ENCODE measurements around the gene LMF2. TPM values are rescaled to one million over a fixed set of nuclear protein-coding genes. Genes with fewer than 3 reads are reported as not detected.
A peak's percentile ranks its signal among the peaks of the same experiment; 100 is the strongest.

The LMF2 gene, protein sequence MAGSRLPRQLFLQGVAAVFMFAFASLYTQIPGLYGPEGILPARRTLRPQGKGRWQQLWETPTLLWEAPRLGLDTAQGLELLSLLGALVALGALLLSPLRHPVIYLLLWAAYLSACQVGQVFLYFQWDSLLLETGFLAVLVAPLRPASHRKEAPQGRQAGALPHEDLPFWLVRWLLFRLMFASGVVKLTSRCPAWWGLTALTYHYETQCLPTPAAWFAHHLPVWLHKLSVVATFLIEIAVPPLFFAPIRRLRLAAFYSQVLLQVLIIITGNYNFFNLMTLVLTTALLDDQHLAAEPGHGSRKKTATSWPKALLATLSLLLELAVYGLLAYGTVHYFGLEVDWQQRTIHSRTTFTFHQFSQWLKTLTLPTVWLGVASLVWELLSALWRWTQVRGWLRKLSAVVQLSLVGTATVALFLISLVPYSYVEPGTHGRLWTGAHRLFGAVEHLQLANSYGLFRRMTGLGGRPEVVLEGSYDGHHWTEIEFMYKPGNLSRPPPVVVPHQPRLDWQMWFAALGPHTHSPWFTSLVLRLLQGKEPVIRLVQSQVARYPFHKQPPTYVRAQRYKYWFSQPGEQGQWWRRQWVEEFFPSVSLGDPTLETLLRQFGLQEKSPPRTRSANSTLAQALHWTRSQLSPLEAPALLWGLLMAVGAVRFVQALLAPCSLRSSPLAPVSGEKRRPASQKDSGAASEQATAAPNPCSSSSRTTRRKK
- total RNA-seq (100 to 1,000 TPM; 107 to 114 TPM), total RNA-seq (41.8 to 188 (median 100) reads per million in 172 experiments)
- polyA plus RNA-seq (2013, experiment 1 of 2), result 74.7 TPM
- 84.3 TPM for polyA plus RNA-seq (2013, experiment 2 of 2)

DNA sequence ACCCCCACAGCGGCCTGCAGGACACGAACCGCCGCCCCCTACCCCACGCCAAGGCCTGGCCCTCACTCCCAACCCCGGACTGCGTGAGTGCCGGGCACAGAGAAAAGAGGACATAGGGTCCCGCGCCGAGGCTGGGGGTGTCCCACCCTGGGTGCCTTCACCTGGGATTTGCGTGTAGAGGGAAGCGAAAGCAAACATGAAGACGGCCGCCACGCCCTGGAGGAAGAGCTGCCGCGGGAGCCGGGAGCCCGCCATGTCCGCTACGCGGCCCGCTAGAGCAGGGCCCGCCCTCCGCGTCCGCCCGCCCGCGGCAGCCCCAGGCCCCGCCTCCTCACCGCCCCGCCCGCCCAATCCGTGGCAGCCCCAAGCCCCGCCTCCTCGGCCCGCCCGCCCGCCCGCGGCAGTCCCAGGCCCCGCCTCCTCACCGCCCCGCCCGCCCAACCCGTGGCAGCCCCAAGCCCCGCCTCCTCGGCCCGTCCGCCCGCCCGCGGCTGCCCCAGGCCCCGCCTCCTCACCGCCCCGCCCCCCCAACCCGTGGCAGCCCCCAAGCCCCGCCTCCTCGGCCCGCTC, at the start of gene LMF2:
Gene LMF2 (minus strand): TSS at position 282 of the 570 bp plus-strand sequence. CDS start 27 bp downstream, at position 255.
- peak within 1 kb of the TSS; percentile 89 to 92 for H3K27ac ChIP-seq (ENCODE audit: low read depth in 1 of 2, low read length in 2 of 2)
- ChIA-PET CTCF (interaction anchor here (0.9 to 3.6 kb wide), 6 partner anchors 9 to 113 kb away, joined by 3 to 42 read pairs (median 8); partner anchors contain the start of genes SCO2 and SYCE3), POLR2A (interaction anchor here (0.6 to 4.9 kb wide), 31 partner anchors 9 to 318 kb away, joined by 3 to 250 read pairs (median 5); partner anchors contain the start of genes ADM2, ARSA, CHKB and HDAC10)
- peak; percentile 74 for ATAC-seq (ENCODE audit: poor library complexity)
- peak within 1 kb of the TSS; percentile 92 for H3K4me3 ChIP-seq (ENCODE audit: low read length)
- H3K4me3 Mint-ChIP-seq, result peak within 1 kb of the TSS; percentile 94
- H3K27me3 Mint-ChIP-seq, result no peaks in the 10 kb centered on the region
- peaks cover 38% of the 10 kb centered on the region for H3K4me1 ChIP-seq (ENCODE audit: insufficient read depth, low read length)
- H3K36me3 ChIP-seq (ENCODE audit: insufficient read depth, low read length), result peaks cover 37% of the 10 kb centered on the region
- peak within 1 kb of the TSS; percentile 95 for H3K27ac Mint-ChIP-seq
- intact Hi-C loops (cut with DNase I, micrococcal nuclease), result loop anchor here (1.0 to 10.0 kb wide), 5 partner anchors 31 to 163 kb away; partner anchors contain the start of gene PPP6R2 (in 1 of the 2)
- H3K4me1 Mint-ChIP-seq (ENCODE audit: low read depth), result peaks cover 21% of the 10 kb centered on the region
- no peaks in the 10 kb centered on the region for H3K9me3 ChIP-seq (ENCODE audit: control insufficient read depth in 1 of 2, insufficient read depth in 1 of 2, low read length in 2 of 2)
- DNase-seq, result peak in 13 of 14 experiments; percentile 88 to 100 (median 94)
- no peaks in the 10 kb centered on the region for H3K9me3 Mint-ChIP-seq
- peaks cover 16% of the 10 kb centered on the region for H3K36me3 Mint-ChIP-seq (ENCODE audit: low read depth)
- H3K27me3 ChIP-seq (ENCODE audit: control insufficient read depth in 1 of 2, insufficient read depth in 2 of 2, low read length in 2 of 2), result no peaks in the 10 kb centered on the region
- TF ChIP-seq, protein P1, sequence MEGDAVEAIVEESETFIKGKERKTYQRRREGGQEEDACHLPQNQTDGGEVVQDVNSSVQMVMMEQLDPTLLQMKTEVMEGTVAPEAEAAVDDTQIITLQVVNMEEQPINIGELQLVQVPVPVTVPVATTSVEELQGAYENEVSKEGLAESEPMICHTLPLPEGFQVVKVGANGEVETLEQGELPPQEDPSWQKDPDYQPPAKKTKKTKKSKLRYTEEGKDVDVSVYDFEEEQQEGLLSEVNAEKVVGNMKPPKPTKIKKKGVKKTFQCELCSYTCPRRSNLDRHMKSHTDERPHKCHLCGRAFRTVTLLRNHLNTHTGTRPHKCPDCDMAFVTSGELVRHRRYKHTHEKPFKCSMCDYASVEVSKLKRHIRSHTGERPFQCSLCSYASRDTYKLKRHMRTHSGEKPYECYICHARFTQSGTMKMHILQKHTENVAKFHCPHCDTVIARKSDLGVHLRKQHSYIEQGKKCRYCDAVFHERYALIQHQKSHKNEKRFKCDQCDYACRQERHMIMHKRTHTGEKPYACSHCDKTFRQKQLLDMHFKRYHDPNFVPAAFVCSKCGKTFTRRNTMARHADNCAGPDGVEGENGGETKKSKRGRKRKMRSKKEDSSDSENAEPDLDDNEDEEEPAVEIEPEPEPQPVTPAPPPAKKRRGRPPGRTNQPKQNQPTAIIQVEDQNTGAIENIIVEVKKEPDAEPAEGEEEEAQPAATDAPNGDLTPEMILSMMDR (IDR thresholded peaks at IDR 0.05), result no peak

DNA sequence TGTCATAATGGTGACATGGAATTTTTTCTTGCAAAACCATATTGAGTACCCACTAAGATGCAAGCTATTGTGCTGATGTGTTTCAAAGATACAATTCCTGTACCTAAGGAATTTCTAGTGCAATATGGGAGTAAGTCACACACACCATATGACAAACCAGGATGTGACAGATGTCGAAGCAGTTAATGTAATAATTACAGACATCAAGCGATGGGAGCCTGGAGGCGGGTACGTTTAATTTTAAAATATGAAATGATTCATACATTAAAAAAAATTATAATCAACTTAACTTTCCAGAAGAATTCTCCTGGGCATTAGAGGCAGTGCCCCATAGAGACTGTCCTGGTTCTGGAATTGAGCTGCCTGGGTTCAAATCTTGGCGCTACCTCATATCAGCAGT, 49.2 kb upstream of the LMF2 start:
- no peak overlapping the region for H3K4me3 ChIP-seq (ENCODE audit: low read length)
- no peak for DNase-seq
- H3K4me3 Mint-ChIP-seq, result no peak overlapping the region

More for the DNA sequence above, 49.2 kb upstream of the LMF2 start:
- Histone ChIP-seq H3K27ac (ENCODE audit: low read depth in 1 of 2, low read length in 2 of 2) (no peak overlapping the region), H3K27me3 (ENCODE audit: control insufficient read depth in 1 of 2, insufficient read depth in 2 of 2, low read length in 2 of 2) (no peaks in the 10 kb centered on the region), H3K9me3 (ENCODE audit: control insufficient read depth in 1 of 2, insufficient read depth in 1 of 2, low read length in 2 of 2) (no peaks in the 10 kb centered on the region), H3K36me3 (ENCODE audit: insufficient read depth, low read length) (no peaks in the 10 kb centered on the region), H3K4me1 (ENCODE audit: insufficient read depth, low read length) (no peaks in the 10 kb centered on the region)
- no peak for ATAC-seq (ENCODE audit: poor library complexity)
- no peak overlapping the region for H3K27ac Mint-ChIP-seq
- H3K36me3 Mint-ChIP-seq (ENCODE audit: low read depth), result no peaks in the 10 kb centered on the region
- no peaks in the 10 kb centered on the region for H3K9me3 Mint-ChIP-seq
- H3K27me3 Mint-ChIP-seq, result no peaks in the 10 kb centered on the region
- CTCF ChIA-PET, result interaction anchor here (1.0 kb wide), 1 partner anchor 31 kb away, joined by 6 read pairs; the partner anchor contains the start of gene SCO2
- TF ChIP-seq, protein P1 (IDR thresholded peaks at IDR 0.05), result no peak
- intact Hi-C loops (cut with DNase I, micrococcal nuclease), result no loop called here
- H3K4me1 Mint-ChIP-seq (ENCODE audit: low read depth), result peaks cover 3% of the 10 kb centered on the region
- POLR2A ChIA-PET, result interaction anchor here (0.7 to 3.9 kb wide), 2 partner anchors 9 to 17 kb away, joined by 3 to 13 read pairs; no protein-coding TSS in a partner anchor
